HepG2 (cell line): ENCODE data around the gene RNF114. TPM values are rescaled to one million over a fixed set of nuclear protein-coding genes. Genes with fewer than 3 reads are reported as not detected.

Experiments used
- CENPX ChIP-seq: sonication (generic); formaldehyde crosslinking; IDR thresholded peaks from 2 replicates; pipeline ENCODE4 v1.9.0; 2021; ENCODE audit warnings: mild to moderate bottlenecking, missing genetic modification reagents, moderate library complexity
- HHEX ChIP-seq: IDR thresholded peaks from 2 replicates; pipeline ENCODE4 v1.6.1; 2016; ENCODE audit warnings: control low read depth
- KMT2B ChIP-seq: IDR thresholded peaks from 2 replicates; pipeline ENCODE4 v1.6.1; 2016; ENCODE audit warnings: missing genetic modification reagents, missing compliant biosample characterization
- PCBP1 ChIP-seq: fragments of 200-400 bp; formaldehyde crosslinking; IDR thresholded peaks from 2 replicates; pipeline ENCODE4 v1.6.1; 2017; ENCODE audit warnings: mild to moderate bottlenecking, low read depth, low read length, borderline replicate concordance
- POLR2A ChIP-seq, 2 experiments: IDR thresholded peaks; 2 replicates each; pipeline ENCODE4 v1.6.1; 2011; ENCODE audit warnings: low read depth in 2 of 2, low read length in 2 of 2, mild to moderate bottlenecking in 1 of 2, moderate library complexity in 1 of 2; ENCODE audit not compliant: insufficient read depth in 1 of 2
- RAD51 ChIP-seq: fragments of 450-650 bp; IDR thresholded peaks from 2 replicates; pipeline ENCODE4 v1.6.1; 2016; ENCODE audit warnings: borderline replicate concordance
- RFX3 ChIP-seq: IDR thresholded peaks from 2 replicates; pipeline ENCODE4 v1.6.1; 2016; ENCODE audit warnings: missing biosample characterization, missing genetic modification reagents
- SSRP1 ChIP-seq: IDR thresholded peaks from 2 replicates; pipeline ENCODE4 v1.6.1; 2016; ENCODE audit warnings: control low read depth
- ZNF180 ChIP-seq: sonication (generic); formaldehyde crosslinking; IDR thresholded peaks from 2 replicates; pipeline ENCODE4 v1.4.0; 2020; ENCODE audit warnings: low read depth, missing genetic modification reagents, borderline replicate concordance
- ZNF383 ChIP-seq: sonication (generic); formaldehyde crosslinking; IDR thresholded peaks from 2 replicates; pipeline ENCODE4 v1.4.0; 2020; ENCODE audit warnings: missing genetic modification reagents, mild to moderate bottlenecking, borderline replicate concordance
- ZNF572 ChIP-seq: sonication (generic); formaldehyde crosslinking; IDR thresholded peaks from 2 replicates; pipeline ENCODE4 v1.5.1; 2020; ENCODE audit warnings: mild to moderate bottlenecking, missing genetic modification reagents
- polyA plus RNA-seq, 8 experiments: library from polyadenylated mRNA; depleted of rRNA in 3 of 8; stranded (reverse) in 7 of 8; unstranded in 1 of 8; fragments of >200 nt; fragmentation: Illumina TruSeq in 4 of 8; extraction: Trizol in 4 of 8; gene quantifications; 2 replicates each; pipeline versions ENCODE4 v1.2.1 to v1.2.3, GENCODE V29; 2011 to 2016; ENCODE audit warnings: low read depth in 4 of 8, missing spikeins in 1 of 8, mixed read lengths in 1 of 8; ENCODE audit not compliant: insufficient read depth in 1 of 8
- total RNA-seq, 5 experiments: library from RNA; depleted of rRNA; stranded (reverse); fragments of >200 nt; fragmentation: Illumina TruSeq; extraction: Trizol; gene quantifications; 2 replicates each; pipeline ENCODE4 v1.2.3, GENCODE V29; 2016; ENCODE audit warnings: low read depth in 1 of 5
- TF ChIP-seq, protein P1 (sequence below): sonication (generic); formaldehyde crosslinking; IDR thresholded peaks from 2 replicates; pipeline ENCODE4 v1.8.1; 2023; ENCODE audit warnings: mild to moderate bottlenecking, moderate library complexity, missing genetic modification reagents
- TF ChIP-seq, protein P2 (sequence below): sonication (generic); formaldehyde crosslinking; IDR thresholded peaks from 2 replicates; pipeline ENCODE4 v1.9.0; 2021; ENCODE audit warnings: missing genetic modification reagents, borderline replicate concordance
- TF ChIP-seq, protein P3 (sequence below): IDR thresholded peaks from 2 replicates; pipeline ENCODE4 v1.6.1; 2016; ENCODE audit warnings: missing compliant biosample characterization, missing genetic modification reagents, borderline replicate concordance
- TF ChIP-seq, protein P4 (sequence below): sonication (generic); formaldehyde crosslinking; IDR thresholded peaks from 2 replicates; pipeline ENCODE4 v1.4.0; 2020; ENCODE audit warnings: missing genetic modification reagents
- TF ChIP-seq, protein P5 (sequence below): sonication (generic); formaldehyde crosslinking; IDR thresholded peaks from 2 replicates; pipeline ENCODE4 v1.5.0; 2020; ENCODE audit warnings: missing genetic modification reagents, mild to moderate bottlenecking, borderline replicate concordance
- TF ChIP-seq, protein P6 (sequence below): IDR thresholded peaks from 2 replicates; pipeline ENCODE4 v1.6.1; 2016; ENCODE audit warnings: missing biosample characterization, missing genetic modification reagents, low read depth
- TF ChIP-seq, protein P7 (sequence below): sonication (generic); formaldehyde crosslinking; IDR thresholded peaks from 2 replicates; pipeline ENCODE4 v1.5.0; 2020; ENCODE audit warnings: missing genetic modification reagents
- TF ChIP-seq, protein P8 (sequence below): sonication (generic); formaldehyde crosslinking; IDR thresholded peaks from 2 replicates; pipeline ENCODE4 v1.8.0; 2022; ENCODE audit warnings: mild to moderate bottlenecking, missing genetic modification reagents; ENCODE audit not compliant: insufficient replicate concordance

Gene RNF114
- total and polyA plus RNA-seq, 2 of the 13 experiments (the other 11 are each of a cell fraction or from before 2014, with no cell fraction given) = 119 to 126 TPM

DNA sequence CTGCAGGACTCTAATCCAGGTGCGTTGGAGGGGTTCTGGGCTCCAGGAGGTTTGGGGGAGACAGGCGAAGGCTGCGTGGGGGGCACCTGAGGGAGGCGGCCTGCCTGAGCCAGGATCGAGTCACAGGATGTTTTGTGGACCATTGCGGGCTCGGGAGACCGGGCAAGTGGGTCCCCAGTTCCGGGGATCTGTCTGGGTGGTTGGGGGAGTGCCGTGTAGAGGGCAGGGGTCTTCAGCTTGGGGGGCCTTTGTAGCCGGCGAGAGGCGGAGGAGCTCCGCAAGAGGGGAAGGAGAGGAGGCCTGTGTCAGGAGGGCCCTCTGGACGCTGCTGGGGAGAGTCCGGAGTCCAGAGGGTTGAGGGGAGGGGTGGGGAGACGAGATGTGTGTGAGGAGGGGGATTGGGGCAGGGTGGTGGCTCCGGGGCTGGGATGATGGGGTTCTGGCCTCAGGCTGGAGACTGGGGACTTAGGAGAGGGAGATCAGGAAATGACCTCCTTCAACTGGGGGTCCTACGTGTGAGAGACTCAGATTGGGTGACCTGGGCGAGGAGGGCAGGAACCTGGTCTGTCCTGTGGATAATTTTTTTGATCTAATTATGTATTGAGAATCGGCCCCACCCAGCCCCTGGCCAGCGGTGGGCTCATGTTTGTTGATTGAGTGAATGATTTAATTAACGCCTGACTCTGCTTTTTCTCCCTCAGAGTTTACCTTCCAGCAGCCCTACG, 47.1 kb downstream of the RNF114 start (continued):
- TF ChIP-seq, protein P1, sequence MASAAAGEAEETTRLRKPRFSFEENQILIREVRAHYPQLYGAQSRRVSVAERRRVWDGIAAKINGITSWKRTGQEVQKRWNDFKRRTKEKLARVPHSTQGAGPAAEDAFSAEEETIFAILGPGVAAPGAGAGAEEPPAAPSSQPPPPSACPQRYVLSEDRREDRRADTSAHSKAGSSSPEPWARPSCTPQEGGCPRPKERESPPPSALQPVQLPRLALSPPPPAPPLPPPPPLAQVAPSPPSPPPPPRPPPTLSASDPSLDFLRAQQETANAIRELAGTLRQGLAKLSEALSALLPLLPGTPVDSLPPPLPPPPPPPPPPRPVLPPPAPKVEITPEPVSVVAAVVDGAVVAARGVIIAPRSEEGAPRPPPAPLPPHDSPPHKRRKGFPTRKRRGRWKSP (CRISPR knock-in tag) = no peak
- TF ChIP-seq ZNF572 (CRISPR knock-in tag) (peak; percentile 96; the same call in 1 of the 2 replicates), POLR2A (IDR thresholded peaks at IDR 0.05; ENCODE audit: insufficient read depth in 1 of 2, low read depth in 2 of 2, low read length in 2 of 2) (no peak), HHEX (no peak), RAD51 (no peak), PCBP1 (peak; percentile 74; the same call in 1 of the 2 replicates), ZNF180 (CRISPR knock-in tag) (no peak), CENPX (CRISPR knock-in tag) (no peak), KMT2B (CRISPR knock-in tag) (no peak), SSRP1 (CRISPR knock-in tag) (no peak), ZNF383 (no peak), RFX3 (CRISPR knock-in tag) (no peak)
- TF ChIP-seq, protein P2, sequence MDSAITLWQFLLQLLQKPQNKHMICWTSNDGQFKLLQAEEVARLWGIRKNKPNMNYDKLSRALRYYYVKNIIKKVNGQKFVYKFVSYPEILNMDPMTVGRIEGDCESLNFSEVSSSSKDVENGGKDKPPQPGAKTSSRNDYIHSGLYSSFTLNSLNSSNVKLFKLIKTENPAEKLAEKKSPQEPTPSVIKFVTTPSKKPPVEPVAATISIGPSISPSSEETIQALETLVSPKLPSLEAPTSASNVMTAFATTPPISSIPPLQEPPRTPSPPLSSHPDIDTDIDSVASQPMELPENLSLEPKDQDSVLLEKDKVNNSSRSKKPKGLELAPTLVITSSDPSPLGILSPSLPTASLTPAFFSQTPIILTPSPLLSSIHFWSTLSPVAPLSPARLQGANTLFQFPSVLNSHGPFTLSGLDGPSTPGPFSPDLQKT (CRISPR knock-in tag) = no peak
- TF ChIP-seq, protein P3, sequence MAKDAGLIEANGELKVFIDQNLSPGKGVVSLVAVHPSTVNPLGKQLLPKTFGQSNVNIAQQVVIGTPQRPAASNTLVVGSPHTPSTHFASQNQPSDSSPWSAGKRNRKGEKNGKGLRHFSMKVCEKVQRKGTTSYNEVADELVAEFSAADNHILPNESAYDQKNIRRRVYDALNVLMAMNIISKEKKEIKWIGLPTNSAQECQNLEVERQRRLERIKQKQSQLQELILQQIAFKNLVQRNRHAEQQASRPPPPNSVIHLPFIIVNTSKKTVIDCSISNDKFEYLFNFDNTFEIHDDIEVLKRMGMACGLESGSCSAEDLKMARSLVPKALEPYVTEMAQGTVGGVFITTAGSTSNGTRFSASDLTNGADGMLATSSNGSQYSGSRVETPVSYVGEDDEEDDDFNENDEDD = no peak
- TF ChIP-seq, protein P4, sequence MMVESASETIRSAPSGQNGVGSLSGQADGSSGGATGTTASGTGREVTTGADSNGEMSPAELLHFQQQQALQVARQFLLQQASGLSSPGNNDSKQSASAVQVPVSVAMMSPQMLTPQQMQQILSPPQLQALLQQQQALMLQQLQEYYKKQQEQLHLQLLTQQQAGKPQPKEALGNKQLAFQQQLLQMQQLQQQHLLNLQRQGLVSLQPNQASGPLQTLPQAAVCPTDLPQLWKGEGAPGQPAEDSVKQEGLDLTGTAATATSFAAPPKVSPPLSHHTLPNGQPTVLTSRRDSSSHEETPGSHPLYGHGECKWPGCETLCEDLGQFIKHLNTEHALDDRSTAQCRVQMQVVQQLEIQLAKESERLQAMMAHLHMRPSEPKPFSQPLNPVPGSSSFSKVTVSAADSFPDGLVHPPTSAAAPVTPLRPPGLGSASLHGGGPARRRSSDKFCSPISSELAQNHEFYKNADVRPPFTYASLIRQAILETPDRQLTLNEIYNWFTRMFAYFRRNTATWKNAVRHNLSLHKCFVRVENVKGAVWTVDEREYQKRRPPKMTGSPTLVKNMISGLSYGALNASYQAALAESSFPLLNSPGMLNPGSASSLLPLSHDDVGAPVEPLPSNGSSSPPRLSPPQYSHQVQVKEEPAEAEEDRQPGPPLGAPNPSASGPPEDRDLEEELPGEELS (CRISPR knock-in tag) = no peak
- TF ChIP-seq, protein P5, sequence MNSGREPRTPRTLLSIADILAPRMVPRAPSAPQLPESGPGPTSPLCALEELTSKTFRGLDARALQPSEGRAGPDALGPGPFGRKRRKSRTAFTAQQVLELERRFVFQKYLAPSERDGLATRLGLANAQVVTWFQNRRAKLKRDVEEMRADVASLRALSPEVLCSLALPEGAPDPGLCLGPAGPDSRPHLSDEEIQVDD (CRISPR knock-in tag) = no peak
- TF ChIP-seq, protein P6, sequence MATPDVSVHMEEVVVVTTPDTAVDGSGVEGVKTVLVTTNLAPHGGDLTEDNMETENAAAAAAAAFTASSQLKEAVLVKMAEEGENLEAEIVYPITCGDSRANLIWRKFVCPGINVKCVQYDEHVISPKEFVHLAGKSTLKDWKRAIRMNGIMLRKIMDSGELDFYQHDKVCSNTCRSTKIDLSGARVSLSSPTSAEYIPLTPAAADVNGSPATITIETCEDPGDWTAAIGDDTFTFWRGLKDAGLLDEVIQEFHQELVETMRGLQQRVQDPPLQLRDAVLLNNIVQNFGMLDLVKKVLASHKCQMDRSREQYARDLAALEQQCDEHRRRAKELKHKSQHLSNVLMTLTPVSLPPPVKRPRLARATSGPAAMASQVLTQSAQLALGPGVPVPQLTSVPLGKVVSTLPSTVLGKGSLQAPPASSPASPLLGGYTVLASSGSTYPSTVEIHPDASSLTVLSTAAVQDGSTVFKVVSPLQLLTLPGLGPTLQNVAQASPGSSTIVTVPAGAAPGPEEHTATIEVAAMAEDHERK (CRISPR knock-in tag) = no peak
- TF ChIP-seq, protein P7, sequence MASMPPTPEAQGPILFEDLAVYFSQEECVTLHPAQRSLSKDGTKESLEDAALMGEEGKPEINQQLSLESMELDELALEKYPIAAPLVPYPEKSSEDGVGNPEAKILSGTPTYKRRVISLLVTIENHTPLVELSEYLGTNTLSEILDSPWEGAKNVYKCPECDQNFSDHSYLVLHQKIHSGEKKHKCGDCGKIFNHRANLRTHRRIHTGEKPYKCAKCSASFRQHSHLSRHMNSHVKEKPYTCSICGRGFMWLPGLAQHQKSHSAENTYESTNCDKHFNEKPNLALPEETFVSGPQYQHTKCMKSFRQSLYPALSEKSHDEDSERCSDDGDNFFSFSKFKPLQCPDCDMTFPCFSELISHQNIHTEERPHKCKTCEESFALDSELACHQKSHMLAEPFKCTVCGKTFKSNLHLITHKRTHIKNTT (CRISPR knock-in tag) = no peak
- TF ChIP-seq, protein P8, sequence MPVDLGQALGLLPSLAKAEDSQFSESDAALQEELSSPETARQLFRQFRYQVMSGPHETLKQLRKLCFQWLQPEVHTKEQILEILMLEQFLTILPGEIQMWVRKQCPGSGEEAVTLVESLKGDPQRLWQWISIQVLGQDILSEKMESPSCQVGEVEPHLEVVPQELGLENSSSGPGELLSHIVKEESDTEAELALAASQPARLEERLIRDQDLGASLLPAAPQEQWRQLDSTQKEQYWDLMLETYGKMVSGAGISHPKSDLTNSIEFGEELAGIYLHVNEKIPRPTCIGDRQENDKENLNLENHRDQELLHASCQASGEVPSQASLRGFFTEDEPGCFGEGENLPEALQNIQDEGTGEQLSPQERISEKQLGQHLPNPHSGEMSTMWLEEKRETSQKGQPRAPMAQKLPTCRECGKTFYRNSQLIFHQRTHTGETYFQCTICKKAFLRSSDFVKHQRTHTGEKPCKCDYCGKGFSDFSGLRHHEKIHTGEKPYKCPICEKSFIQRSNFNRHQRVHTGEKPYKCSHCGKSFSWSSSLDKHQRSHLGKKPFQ (CRISPR knock-in tag) = no peak
